Liver (tissue), 9 donors: ENCODE measurements around the gene BCORL1. TPM values are rescaled to one million over a fixed set of nuclear protein-coding genes. Genes with fewer than 3 reads are reported as not detected.

Experiments
- DNase-seq: peaks from one replicate; pipeline ENCODE4 v3.0.0-alpha.2; 2017; ENCODE audit warnings: low spot score
- H3K27ac ChIP-seq, 2 donors: one replicate each; pipeline ENCODE4 v1.7.0; 2013; ENCODE audit warnings: inconsistent platforms in 2 of 2, low read length in 2 of 2, control low read depth in 1 of 2, low read depth in 1 of 2, mild to moderate bottlenecking in 1 of 2
- H3K27me3 ChIP-seq, 4 donors: one replicate each; pipeline versions ENCODE4 v1.6.1 to v1.7.0; 2013; ENCODE audit warnings: low read length in 3 of 4, inconsistent platforms in 1 of 4, mild to moderate bottlenecking in 1 of 4, moderate library complexity in 1 of 4; ENCODE audit not compliant: control insufficient read depth in 4 of 4, insufficient read depth in 4 of 4
- H3K36me3 ChIP-seq, 4 donors: one replicate each; pipeline versions ENCODE4 v1.6.1 to v1.7.0; 2013; ENCODE audit warnings: low read length in 3 of 4, mild to moderate bottlenecking in 3 of 4, low read depth in 1 of 4, moderate library complexity in 1 of 4; ENCODE audit not compliant: control insufficient read depth in 4 of 4, insufficient read depth in 3 of 4
- H3K4me1 ChIP-seq, 4 donors: one replicate each; pipeline versions ENCODE4 v1.6.1 to v1.7.0; 2013; ENCODE audit warnings: low read length in 3 of 4, mild to moderate bottlenecking in 3 of 4, moderate library complexity in 1 of 4; ENCODE audit not compliant: control insufficient read depth in 4 of 4, insufficient read depth in 4 of 4
- H3K4me3 ChIP-seq, 3 donors: one replicate each; pipeline versions ENCODE4 v1.6.1 to v1.7.0; 2013; ENCODE audit warnings: low read length in 3 of 3, control low read depth in 1 of 3, low read depth in 1 of 3, mild to moderate bottlenecking in 1 of 3
- H3K9ac ChIP-seq, 2 donors: one replicate each; pipeline ENCODE4 v1.7.0; 2013; ENCODE audit warnings: low read length in 2 of 2, mild to moderate bottlenecking in 2 of 2, moderate library complexity in 2 of 2, control low read depth in 1 of 2, low read depth in 1 of 2
- H3K9me3 ChIP-seq, 4 donors: one replicate each; pipeline versions ENCODE4 v1.6.1 to v1.7.0; 2013; ENCODE audit warnings: low read length in 3 of 4; ENCODE audit not compliant: control insufficient read depth in 4 of 4
- EGR1 ChIP-seq, 2 donors: IDR thresholded peaks; 2 replicates each; pipeline ENCODE4 v1.6.1; 2016 to 2018; ENCODE audit warnings: antibody characterized with exemption in 2 of 2, low read depth in 2 of 2
- FOXA1 ChIP-seq: IDR thresholded peaks from 2 replicates; pipeline ENCODE4 v1.6.1; 2016; ENCODE audit warnings: antibody characterized with exemption
- FOXA2 ChIP-seq: IDR thresholded peaks from 2 replicates; pipeline ENCODE4 v1.6.1; 2016; ENCODE audit warnings: antibody characterized with exemption
- GABPA ChIP-seq, 2 donors: IDR thresholded peaks in 1 of 2; conservative IDR thresholded peaks in 1 of 2; 2 replicates each; pipeline ENCODE4 v1.6.1; 2016; ENCODE audit warnings: antibody characterized with exemption in 2 of 2, mild to moderate bottlenecking in 1 of 2, moderate library complexity in 1 of 2
- HNF4G ChIP-seq: IDR thresholded peaks from 2 replicates; pipeline ENCODE4 v1.6.1; 2016; ENCODE audit warnings: antibody characterized with exemption
- NR2F2 ChIP-seq: IDR thresholded peaks from 2 replicates; pipeline ENCODE4 v1.6.1; 2016; ENCODE audit warnings: antibody characterized with exemption
- RAD21 ChIP-seq, 2 donors: IDR thresholded peaks; 2 replicates each; pipeline ENCODE4 v1.6.1; 2016; ENCODE audit warnings: antibody characterized with exemption in 2 of 2, mild to moderate bottlenecking in 2 of 2
- RXRA ChIP-seq, 2 donors: IDR thresholded peaks; 2 replicates each; pipeline ENCODE4 v1.6.1; 2017 to 2018; ENCODE audit warnings: antibody characterized with exemption in 2 of 2, mild to moderate bottlenecking in 1 of 2
- SP1 ChIP-seq: IDR thresholded peaks from 2 replicates; pipeline ENCODE4 v1.6.1; 2018; ENCODE audit warnings: antibody characterized with exemption, mild to moderate bottlenecking
- TAF1 ChIP-seq: conservative IDR thresholded peaks from 2 replicates; pipeline ENCODE4 v1.6.1; 2016; ENCODE audit warnings: antibody characterized with exemption, mild to moderate bottlenecking
- YY1 ChIP-seq: IDR thresholded peaks from 2 replicates; pipeline ENCODE4 v1.6.1; 2016; ENCODE audit warnings: antibody characterized with exemption, mild to moderate bottlenecking
- WGBS: extraction: QIAGEN DNeasy Blood & Tissue Kit; methylation state at CpG from one replicate; pipeline ENCODE4 v1.1.7; 2013; 5-methylcytosine and 5-hydroxymethylcytosine counted together
- polyA plus RNA-seq, 2 donors: library from polyadenylated mRNA; stranded (reverse) in 1 of 2; unstranded in 1 of 2; fragments of 200-250 nt in 1 of 2; fragments of >200 nt in 1 of 2; fragmentation: Nextera tagmentation in 1 of 2; extraction: Ambion mirVana in 1 of 2; gene quantifications; one replicate each; pipeline versions ENCODE4 v1.2.1 to v1.2.3, GENCODE V29; 2013 to 2015
- total RNA-seq, 2 donors: library from RNA; depleted of rRNA; stranded (reverse); fragments of >200 nt; gene quantifications; one replicate each; pipeline ENCODE4 v1.2.3, GENCODE V29; 2014
- TF ChIP-seq, protein P1 (sequence below): IDR thresholded peaks from 2 replicates; pipeline ENCODE4 v1.6.1; 2016; ENCODE audit warnings: antibody characterized with exemption
- TF ChIP-seq, protein P2 (sequence below): IDR thresholded peaks from 2 replicates; pipeline ENCODE4 v1.6.1; 2016; ENCODE audit warnings: antibody characterized with exemption
- TF ChIP-seq, protein P3 (sequence below): IDR thresholded peaks from 2 replicates; pipeline ENCODE4 v1.6.1; 2016; ENCODE audit warnings: antibody characterized with exemption
- TF ChIP-seq, protein P4 (sequence below): fragments of 150-350 bp; IDR thresholded peaks from 2 replicates; pipeline ENCODE4 v1.5.1; 2017; ENCODE audit warnings: improper control_type of control experiment, low read depth, low read length; ENCODE audit not compliant: missing input control
- TF ChIP-seq, protein P5 (sequence below): IDR thresholded peaks from 2 replicates; pipeline ENCODE4 v1.6.1; 2016; ENCODE audit warnings: antibody characterized with exemption, mild to moderate bottlenecking
- donor health status: healthy.
- donor health status: healthy.
- donor health status: healthy.
- donor health status: healthy.
- donor health status: healthy.

BCORL1 gene
- total and polyA plus RNA-seq, 4 donors: 1.7 to 5.3 (median 2.1) TPM

DNA sequence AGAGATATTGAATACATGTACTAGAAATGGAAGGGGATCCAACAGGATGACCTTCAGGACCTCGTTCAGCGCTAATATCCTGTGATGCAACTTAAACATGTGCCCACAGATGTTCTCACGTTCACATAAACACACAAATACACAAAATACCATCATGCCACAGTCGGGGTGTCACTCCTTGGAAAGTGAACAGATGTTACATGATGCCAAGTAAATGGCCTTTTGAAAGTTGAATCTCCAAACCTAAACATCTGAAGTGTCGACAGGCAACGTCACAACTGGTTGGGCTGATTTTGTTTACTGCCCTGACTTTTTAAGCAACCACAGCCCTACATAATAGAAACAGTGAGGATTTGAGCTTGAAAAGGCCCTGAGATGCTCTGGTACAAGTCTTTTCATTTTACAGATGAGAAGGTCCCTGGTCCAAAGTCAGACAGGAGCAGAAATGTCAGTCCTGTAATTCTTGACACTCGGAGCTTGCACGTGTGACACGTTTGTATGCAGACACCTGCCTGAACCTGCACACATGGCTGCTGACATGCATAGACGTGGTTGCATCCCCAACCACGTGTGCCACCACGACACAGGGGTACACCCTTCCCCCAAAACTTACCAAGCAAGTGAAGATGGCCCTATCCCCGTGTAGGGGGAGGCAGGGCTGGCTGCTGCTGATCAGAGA is 23.5 kb upstream of the BCORL1 start:
- Histone ChIP-seq H3K9ac (no peak overlapping the region), H3K27ac (no peak overlapping the region), H3K27me3 (no peaks in the 10 kb centered on the region), H3K36me3 (no peaks in the 10 kb centered on the region), H3K4me1 (peaks cover 0 to 8% (median 5%) of the 10 kb centered on the region in 4 donors), H3K9me3 (no peaks in the 10 kb centered on the region), H3K4me3 (no peak overlapping the region)
- no peak for DNase-seq
- WGBS: 46% methylated on average over 13 of the region's 13 CpGs
- TF ChIP-seq RAD21 (IDR thresholded peaks at IDR 0.05): no peak
- TF ChIP-seq, protein P1, sequence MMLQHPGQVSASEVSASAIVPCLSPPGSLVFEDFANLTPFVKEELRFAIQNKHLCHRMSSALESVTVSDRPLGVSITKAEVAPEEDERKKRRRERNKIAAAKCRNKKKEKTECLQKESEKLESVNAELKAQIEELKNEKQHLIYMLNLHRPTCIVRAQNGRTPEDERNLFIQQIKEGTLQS: no peak
- no peak for TF ChIP-seq SP1
- no peak for TF ChIP-seq FOXA1
- TF ChIP-seq RXRA (IDR thresholded peaks at IDR 0.05): no peak
- TF ChIP-seq, protein P2, sequence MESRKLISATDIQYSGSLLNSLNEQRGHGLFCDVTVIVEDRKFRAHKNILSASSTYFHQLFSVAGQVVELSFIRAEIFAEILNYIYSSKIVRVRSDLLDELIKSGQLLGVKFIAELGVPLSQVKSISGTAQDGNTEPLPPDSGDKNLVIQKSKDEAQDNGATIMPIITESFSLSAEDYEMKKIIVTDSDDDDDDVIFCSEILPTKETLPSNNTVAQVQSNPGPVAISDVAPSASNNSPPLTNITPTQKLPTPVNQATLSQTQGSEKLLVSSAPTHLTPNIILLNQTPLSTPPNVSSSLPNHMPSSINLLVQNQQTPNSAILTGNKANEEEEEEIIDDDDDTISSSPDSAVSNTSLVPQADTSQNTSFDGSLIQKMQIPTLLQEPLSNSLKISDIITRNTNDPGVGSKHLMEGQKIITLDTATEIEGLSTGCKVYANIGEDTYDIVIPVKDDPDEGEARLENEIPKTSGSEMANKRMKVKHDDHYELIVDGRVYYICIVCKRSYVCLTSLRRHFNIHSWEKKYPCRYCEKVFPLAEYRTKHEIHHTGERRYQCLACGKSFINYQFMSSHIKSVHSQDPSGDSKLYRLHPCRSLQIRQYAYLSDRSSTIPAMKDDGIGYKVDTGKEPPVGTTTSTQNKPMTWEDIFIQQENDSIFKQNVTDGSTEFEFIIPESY: no peak
- no peak for TF ChIP-seq TAF1
- no peak for TF ChIP-seq GABPA (IDR thresholded peaks at IDR 0.05 in 1 of 2, conservative IDR thresholded peaks at IDR 0.05 in 1 of 2)
- no peak for TF ChIP-seq HNF4G

DNA sequence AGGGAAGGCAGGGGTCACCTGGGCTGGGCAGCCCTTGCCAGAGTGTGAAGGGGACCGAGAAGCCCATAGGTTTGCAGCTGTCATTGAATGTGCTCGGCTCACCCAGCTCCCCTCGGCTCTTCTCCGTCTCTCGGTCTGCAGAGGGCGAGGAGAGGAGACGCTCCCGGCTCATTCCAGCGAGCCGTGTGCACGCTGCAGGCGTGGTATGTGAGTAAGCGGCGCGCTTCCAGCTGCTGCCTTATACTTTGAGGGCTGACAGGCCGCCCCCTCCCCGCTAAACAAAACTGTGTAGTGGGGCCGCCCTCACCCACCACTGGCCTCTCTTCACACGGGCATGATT is 23.0 kb upstream of the BCORL1 start:
- Histone ChIP-seq H3K36me3 (no peaks in the 10 kb centered on the region), H3K27me3 (no peaks in the 10 kb centered on the region), H3K4me3 (no peak overlapping the region), H3K9ac (no peak overlapping the region), H3K9me3 (no peaks in the 10 kb centered on the region), H3K27ac (no peak overlapping the region), H3K4me1 (peaks cover 0 to 8% (median 5%) of the 10 kb centered on the region in 4 donors)
- DNase-seq: no peak
- WGBS: 32% methylated on average over 19 of the region's 19 CpGs
- TF ChIP-seq FOXA2 (no peak), HNF4G (no peak), SP1 (no peak), RXRA (IDR thresholded peaks at IDR 0.05) (no peak), RAD21 (IDR thresholded peaks at IDR 0.05) (no peak), NR2F2 (no peak), FOXA1 (no peak), EGR1 (IDR thresholded peaks at IDR 0.05; ENCODE audit: low read depth in 2 of 2) (no peak), YY1 (no peak)
- TF ChIP-seq, protein P1: no peak
- TF ChIP-seq, protein P2: no peak
- TF ChIP-seq, protein P3, sequence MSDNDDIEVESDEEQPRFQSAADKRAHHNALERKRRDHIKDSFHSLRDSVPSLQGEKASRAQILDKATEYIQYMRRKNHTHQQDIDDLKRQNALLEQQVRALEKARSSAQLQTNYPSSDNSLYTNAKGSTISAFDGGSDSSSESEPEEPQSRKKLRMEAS: no peak
- TF ChIP-seq, protein P4, sequence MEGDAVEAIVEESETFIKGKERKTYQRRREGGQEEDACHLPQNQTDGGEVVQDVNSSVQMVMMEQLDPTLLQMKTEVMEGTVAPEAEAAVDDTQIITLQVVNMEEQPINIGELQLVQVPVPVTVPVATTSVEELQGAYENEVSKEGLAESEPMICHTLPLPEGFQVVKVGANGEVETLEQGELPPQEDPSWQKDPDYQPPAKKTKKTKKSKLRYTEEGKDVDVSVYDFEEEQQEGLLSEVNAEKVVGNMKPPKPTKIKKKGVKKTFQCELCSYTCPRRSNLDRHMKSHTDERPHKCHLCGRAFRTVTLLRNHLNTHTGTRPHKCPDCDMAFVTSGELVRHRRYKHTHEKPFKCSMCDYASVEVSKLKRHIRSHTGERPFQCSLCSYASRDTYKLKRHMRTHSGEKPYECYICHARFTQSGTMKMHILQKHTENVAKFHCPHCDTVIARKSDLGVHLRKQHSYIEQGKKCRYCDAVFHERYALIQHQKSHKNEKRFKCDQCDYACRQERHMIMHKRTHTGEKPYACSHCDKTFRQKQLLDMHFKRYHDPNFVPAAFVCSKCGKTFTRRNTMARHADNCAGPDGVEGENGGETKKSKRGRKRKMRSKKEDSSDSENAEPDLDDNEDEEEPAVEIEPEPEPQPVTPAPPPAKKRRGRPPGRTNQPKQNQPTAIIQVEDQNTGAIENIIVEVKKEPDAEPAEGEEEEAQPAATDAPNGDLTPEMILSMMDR: no peak
- TF ChIP-seq, protein P5, sequence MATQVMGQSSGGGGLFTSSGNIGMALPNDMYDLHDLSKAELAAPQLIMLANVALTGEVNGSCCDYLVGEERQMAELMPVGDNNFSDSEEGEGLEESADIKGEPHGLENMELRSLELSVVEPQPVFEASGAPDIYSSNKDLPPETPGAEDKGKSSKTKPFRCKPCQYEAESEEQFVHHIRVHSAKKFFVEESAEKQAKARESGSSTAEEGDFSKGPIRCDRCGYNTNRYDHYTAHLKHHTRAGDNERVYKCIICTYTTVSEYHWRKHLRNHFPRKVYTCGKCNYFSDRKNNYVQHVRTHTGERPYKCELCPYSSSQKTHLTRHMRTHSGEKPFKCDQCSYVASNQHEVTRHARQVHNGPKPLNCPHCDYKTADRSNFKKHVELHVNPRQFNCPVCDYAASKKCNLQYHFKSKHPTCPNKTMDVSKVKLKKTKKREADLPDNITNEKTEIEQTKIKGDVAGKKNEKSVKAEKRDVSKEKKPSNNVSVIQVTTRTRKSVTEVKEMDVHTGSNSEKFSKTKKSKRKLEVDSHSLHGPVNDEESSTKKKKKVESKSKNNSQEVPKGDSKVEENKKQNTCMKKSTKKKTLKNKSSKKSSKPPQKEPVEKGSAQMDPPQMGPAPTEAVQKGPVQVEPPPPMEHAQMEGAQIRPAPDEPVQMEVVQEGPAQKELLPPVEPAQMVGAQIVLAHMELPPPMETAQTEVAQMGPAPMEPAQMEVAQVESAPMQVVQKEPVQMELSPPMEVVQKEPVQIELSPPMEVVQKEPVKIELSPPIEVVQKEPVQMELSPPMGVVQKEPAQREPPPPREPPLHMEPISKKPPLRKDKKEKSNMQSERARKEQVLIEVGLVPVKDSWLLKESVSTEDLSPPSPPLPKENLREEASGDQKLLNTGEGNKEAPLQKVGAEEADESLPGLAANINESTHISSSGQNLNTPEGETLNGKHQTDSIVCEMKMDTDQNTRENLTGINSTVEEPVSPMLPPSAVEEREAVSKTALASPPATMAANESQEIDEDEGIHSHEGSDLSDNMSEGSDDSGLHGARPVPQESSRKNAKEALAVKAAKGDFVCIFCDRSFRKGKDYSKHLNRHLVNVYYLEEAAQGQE: no peak
